HG03139 (cell line): Measurements from ENCODE around the gene PAQR6.

ENCODE experiments used
- ATAC-seq: cut with Tn5 transposase; IDR thresholded peaks from one replicate; pipeline ENCODE4 v1.9.1; 2021; ENCODE audit not compliant: unreplicated experiment

Gene PAQR6

DNA sequence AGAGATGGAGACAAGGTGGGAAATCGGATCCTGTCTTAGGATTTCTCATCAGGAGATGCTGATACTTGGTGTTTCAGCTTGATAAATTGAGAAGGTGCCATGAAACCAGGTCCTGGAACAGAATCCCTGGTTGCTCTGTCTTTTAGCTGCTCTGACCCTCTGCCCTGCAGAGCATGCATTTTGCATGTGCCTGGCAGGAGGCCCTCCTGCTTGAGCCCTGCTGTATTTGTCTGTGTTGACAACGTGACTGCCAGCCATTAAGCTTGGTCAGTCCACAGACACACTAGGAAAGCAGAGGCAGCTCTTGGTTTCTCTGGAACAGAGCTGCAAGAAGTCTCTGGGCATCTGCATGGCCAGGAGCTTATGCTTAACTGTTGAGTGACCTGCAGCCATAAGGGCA, 51.4 kb downstream of the PAQR6 start:
- ATAC-seq, result no peak

DNA sequence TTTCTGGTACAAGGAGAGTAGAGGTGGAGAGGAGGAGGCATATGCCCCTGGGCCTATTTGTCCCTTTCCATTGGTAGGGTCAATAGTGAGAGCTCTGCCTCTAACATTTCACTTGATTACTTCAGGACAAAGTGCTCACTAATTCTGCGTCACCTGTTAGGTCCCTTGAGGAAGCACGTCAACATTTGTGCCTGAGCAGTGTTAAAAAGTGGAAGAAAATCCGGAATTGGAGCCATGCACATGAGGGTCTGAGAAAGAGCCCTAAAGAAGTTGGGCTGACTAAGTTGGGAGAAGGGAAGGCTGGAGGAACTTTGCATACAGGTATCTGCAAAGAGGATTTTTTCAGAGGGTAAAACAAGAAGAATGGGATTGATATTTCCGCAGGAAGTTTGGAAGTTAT, 52.0 kb downstream of the PAQR6 start:
- ATAC-seq, result no peak

DNA sequence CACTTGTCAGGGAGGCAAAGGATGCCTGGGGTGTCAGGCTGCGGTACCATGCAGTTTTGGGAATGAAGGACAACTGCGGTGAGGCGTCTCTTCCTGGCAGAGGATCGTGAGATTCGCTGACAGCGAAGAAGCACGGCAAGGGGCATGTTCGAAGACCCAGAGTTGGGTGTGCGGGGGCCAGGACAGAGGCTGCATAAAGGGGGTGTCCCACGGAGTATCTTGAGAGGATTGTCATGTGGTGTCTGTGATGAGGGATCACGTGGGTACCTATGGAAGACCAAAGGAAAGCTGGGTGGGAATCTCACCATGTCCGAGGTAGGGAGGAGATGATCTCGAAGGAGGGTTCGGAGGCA, 53.6 kb downstream of the PAQR6 start:
- peak; percentile 2 for ATAC-seq

DNA sequence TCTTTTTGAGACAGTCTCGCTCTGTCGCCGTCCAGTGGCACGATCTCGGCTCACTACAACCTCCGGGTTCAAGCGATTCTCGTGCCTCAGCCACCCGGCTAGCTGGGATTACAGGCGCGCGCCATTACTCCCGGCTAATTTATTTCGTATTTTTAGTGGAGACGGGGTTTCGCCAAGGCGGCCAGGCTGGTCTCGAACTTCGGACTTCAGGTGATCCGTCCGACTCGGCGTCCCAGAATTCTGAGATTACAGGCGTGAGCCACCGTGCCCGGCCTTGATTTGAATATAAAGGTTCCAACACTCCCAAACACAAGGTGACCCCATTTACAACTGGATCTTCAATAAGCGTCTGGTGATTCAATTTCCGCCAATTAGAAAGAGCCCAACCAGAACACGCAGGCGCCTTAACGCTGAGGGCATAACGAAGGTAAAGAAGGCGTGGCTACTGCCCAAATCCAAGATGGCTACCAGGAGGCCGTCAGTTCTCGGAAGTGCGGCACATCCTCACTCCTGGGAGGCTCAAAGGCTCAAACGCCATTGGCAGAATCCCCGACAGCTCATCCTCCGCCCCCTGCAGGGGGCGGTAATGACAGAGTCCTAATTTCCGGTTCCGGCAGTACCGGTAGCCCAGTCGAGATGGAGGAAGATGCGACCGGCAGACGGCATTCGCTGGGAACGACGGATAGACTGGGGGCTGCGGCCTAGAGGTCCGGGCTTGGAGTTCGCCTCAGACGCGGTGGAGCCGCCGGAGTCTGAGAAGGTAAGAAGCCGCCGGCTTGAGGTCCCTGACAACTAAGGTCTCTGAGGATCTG, 54.2 kb downstream of the PAQR6 start, which contains the start of gene SLC25A44:
Gene SLC25A44 (plus strand): TSS at position 617 of the 812 bp plus-strand sequence. CDS start 5,744 bp downstream, outside the sequence.
- ATAC-seq, result peak; percentile 94
